Endometrial microvascular endothelial cells (primary cell): ENCODE results near the gene ZKSCAN5. TPM values are rescaled to one million over a fixed set of nuclear protein-coding genes. Genes with fewer than 3 reads are reported as not detected.

ENCODE experiments used
- in situ Hi-C: cut with HindIII; loops from 2 replicates; pipeline ENCODE4 v1.10.0; 2017; ENCODE audit warnings: low sequenced_read_pairs, low pct_unique_long_range_greater_than_20kb; ENCODE audit errors: inconsistent ontology term
- total RNA-seq: library from RNA; depleted of rRNA; stranded (reverse); fragments of >200 nt; gene quantifications from one replicate; pipeline ENCODE4 v1.2.3, GENCODE V29; 2015; ENCODE audit errors: inconsistent ontology term

Gene ZKSCAN5
- 8.5 TPM for total RNA-seq

- in situ Hi-C loops: no loop called here
Observed at GRCh38 chr7:99504603-99505323, at the start of gene ZKSCAN5. TSS of gene ZKSCAN5 (plus strand) at chr7:99504662. CDS start at chr7:99506045, 1,383 bp downstream.

- in situ Hi-C loops: no loop called here
Observed at GRCh38 chr7:99455874-99456273, 48.6 kb upstream of the ZKSCAN5 start.

GRCh38 chr7:99456288-99456687, 48.2 kb upstream of the ZKSCAN5 start:
- in situ Hi-C loops: no loop called here

- in situ Hi-C loops: no loop called here
Observed at GRCh38 chr7:99457050-99457649, 47.3 kb upstream of the ZKSCAN5 start.

- in situ Hi-C loops: no loop called here
Observed at GRCh38 chr7:99457650-99458493, 46.6 kb upstream of the ZKSCAN5 start.

GRCh38 chr7:99459087-99459486, 45.4 kb upstream of the ZKSCAN5 start:
- in situ Hi-C loops: no loop called here

- in situ Hi-C loops: no loop called here
Observed at GRCh38 chr7:99460651-99461050, 43.8 kb upstream of the ZKSCAN5 start.

- in situ Hi-C loops: no loop called here
Observed at GRCh38 chr7:99461221-99461620, 43.2 kb upstream of the ZKSCAN5 start.

GRCh38 chr7:99465421-99465768, 39.1 kb upstream of the ZKSCAN5 start:
- in situ Hi-C loops: no loop called here

- in situ Hi-C loops: no loop called here
Observed at GRCh38 chr7:99468336-99468918, 36.0 kb upstream of the ZKSCAN5 start.

- in situ Hi-C loops: no loop called here
Observed at GRCh38 chr7:99469381-99470065, 34.9 kb upstream of the ZKSCAN5 start.

- in situ Hi-C loops: no loop called here
Observed at GRCh38 chr7:99472561-99473314, 31.7 kb upstream of the ZKSCAN5 start, which contains the start of gene ZNF789. TSS of gene ZNF789 (plus strand) at chr7:99472890. CDS start at chr7:99476457, 3,567 bp downstream.

GRCh38 chr7:99473315-99473596, 31.2 kb upstream of the ZKSCAN5 start:
- in situ Hi-C loops: no loop called here

GRCh38 chr7:99476107-99476506, 28.4 kb upstream of the ZKSCAN5 start:
- in situ Hi-C loops: no loop called here

GRCh38 chr7:99478464-99479440, 25.7 kb upstream of the ZKSCAN5 start:
- in situ Hi-C loops: no loop called here

- in situ Hi-C loops: no loop called here
Observed at GRCh38 chr7:99485094-99485493, 19.4 kb upstream of the ZKSCAN5 start.

GRCh38 chr7:99489235-99489634, 15.2 kb upstream of the ZKSCAN5 start:
- in situ Hi-C loops: no loop called here
